SU-DHL-6 (cell line): ENCODE measurements around the gene RAB11A.

Experiments
- CTCF ChIP-seq: fragments of 200-600 bp; sonication (generic); IDR thresholded peaks from one replicate; pipeline ENCODE4 v1.5.1; 2017; ENCODE audit warnings: antibody characterized with exemption, mild to moderate bottlenecking, low read length, moderate library complexity; ENCODE audit not compliant: insufficient read depth, poor library complexity, severe bottlenecking
- EZH2phosphoT487 ChIP-seq: fragments of 200-600 bp; sonication (generic), shearing (Covaris generic); conservative IDR thresholded peaks from 2 replicates; pipeline ENCODE4 v1.6.1; 2018; ENCODE audit warnings: mild to moderate bottlenecking, antibody characterized with exemption, low read length, moderate library complexity, mixed read lengths

- TF ChIP-seq CTCF (no peak), EZH2phosphoT487 (no peak)
These were observed 12.6 kb downstream of the RAB11A start for GRCh38 chr15:65881766-65882434.
